M059J (cell line): ENCODE measurements around the gene CHCHD6. TPM values are rescaled to one million over a fixed set of nuclear protein-coding genes. Genes with fewer than 3 reads are reported as not detected.

Experiments
- DNase-seq: peaks from one replicate; pipeline ENCODE4 v3.0.0-alpha.2; 2012; ENCODE audit warnings: low read depth
- total RNA-seq: library from RNA; depleted of rRNA; stranded (reverse); fragments of >200 nt; shearing (Covaris generic); gene quantifications from 2 replicates; pipeline ENCODE4 v1.2.3, GENCODE V29; 2014

Gene CHCHD6
- total RNA-seq, 1 experiment from 2014 or later, result 18.7 TPM

DNA sequence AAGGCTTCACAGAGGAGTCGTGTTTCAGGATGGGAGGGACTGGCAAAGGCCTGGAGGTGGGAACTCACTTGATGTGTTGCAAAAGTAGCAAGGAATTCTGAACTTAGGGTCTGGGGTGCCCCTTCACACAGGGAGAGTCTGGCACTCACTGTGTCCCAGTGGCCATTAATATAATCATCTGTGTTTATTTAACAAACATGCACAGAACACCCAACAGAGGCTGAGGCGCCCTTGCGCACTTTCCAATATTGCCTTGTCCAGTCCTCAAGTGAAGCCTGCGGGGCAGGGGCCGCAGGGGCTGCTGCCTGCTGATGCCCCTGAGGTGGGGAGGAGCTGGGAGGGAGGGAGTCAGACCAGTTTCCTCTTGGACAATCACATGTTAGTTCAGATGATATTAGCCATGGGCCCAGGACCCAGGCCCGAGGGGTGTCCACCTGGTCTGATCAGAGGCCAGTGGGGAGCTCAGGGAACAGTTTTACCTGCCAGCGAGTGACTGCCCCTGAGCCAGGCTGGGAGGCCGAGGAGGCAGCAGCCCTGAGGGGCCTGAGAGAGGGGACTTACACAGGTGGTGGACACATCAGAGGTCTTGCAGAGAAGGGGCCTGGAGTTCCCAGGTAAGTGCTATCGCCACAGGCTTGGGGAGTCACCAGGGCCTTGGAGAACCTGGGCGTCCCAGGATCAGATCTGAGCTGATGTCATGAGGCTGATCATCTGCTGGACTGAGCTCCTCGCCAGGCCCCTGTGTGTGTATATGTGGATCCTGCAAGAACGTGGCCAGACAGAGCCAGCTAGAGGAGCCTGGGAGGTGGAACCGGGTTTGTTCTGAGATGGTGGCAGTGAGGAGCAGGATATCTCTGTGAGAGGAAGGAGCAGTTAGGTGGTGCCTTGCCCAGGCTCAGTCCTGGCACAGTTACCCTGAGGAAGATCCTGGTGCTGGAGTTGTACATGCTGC, 35.3 kb upstream of the CHCHD6 start:
- DNase-seq, result no peak

DNA sequence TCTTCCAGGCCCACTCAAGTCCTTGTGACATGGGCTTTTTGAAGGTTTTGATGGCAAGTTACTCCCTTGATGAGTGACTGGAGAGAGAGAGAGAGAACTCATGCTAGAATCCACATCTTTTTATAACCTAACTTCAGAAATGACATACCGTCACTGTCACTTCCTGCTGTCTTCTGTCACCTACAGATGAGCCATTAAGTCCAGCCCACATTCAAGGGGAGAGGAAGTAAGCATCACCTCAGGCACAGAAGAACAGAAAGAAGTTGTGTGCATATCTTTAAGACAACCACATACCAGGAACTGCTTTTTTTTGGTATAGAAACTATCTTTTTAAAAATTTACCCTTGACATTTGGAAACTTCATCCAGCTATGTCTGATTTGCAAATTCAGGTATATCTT, 32.5 kb upstream of the CHCHD6 start:
- no peak for DNase-seq

DNA sequence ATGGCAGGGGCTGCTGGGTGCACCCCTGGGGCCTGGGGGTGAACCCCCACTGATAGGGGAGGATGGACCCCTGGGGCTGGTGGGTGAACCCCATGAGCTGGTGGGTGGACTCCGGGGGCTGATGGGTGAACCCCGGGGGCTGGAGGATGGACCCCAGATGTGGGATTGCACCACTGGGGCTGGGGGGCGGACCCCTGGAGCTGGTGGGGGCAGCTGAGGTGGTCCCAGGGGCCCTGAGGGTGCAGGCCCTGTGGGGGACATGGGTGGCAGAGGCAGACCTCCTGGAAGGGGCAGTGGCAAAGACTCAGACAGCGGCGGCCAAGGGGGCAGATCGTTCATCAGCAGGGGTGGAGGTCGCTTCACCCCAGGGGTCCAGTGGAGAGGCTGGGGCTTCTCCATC, 31.7 kb upstream of the CHCHD6 start:
- no peak for DNase-seq

DNA sequence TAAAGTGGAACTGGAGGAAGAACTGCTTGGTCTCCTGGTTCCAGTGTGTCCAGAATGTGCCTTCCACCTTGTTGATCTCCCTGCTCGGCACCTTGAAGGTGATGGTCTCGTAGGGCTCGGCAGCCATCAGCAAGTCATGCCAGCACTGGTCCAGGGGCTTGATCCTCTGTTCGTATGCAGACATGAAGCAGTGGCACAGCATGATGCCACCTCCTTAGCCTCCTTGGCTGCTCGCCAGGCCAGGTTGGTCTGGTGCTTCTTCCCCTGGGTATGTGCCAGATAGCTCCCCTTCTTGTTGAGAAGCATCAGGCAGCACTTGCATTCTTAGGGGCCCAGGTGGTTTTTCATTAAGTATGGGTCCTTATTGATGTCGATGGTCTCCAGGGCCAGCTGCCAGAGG, 31.3 kb upstream of the CHCHD6 start:
- no peak for DNase-seq

DNA sequence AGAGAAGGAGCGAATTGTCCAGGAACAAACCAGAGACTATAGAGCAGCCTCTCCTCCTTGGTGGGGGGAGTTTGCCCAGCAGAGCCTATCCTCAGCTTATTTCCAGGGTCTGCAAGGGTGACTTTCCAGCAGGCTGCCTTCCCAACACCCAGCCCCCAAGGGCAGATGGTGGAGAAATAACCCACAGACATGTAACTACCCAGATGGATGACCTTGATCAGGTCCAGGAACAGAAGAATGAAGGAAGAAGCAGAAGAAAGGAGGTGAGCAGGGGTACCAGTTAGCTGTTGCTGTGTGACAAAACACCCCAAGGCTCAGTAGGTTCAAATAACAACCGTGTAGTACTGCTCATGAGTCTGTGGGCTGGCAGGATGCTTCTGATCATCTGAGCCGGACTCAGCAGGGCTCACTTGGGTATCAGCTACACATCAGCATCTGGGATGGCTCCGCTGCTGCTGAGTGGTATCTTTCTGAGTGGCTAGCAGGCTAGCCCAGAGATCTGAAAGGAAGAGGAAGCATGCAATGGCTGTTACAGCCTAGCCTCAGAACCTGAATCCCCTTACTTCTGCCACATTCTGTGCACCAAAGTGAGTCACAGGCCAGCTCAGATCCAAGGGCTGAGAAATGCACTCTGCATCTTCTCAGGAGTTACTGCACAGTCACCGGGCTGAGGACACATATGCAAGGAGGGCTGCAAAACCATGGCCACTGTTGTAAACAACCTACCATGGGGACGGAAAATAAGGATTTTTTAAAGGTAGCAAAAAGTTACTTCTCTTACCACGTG, 26.9 kb upstream of the CHCHD6 start:
- DNase-seq, result peak; percentile 46

DNA sequence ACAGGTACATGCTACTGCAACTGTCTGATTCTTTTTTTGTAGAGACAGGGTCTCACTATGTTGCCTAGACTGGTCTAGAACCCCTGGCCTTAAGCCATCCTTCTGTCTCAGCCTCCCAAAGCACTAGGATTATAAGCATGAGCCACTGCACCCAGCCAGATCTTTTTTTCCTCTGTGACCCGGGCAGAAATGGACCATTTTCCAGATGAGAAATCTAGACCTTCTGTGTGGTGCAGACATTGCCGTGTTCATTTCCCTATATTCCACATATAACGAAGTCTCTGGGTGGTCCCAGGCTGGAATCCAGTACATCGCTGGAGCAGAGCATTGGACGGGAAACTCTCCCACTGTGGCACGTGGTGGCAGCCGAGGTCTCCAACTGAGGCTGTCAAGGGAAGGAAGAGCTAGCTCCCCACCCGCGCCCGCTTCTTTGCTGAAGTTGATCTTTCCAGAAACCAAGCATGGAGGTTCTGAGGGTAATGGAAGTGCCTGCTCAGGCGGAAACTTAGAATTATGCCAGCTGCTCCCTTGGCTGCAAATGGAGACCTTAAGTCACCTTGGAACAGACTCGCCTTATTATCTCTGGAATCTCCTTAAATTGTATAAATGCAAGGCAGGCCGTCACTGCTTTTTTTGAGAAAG, 26.1 kb upstream of the CHCHD6 start:
- DNase-seq, result no peak

DNA sequence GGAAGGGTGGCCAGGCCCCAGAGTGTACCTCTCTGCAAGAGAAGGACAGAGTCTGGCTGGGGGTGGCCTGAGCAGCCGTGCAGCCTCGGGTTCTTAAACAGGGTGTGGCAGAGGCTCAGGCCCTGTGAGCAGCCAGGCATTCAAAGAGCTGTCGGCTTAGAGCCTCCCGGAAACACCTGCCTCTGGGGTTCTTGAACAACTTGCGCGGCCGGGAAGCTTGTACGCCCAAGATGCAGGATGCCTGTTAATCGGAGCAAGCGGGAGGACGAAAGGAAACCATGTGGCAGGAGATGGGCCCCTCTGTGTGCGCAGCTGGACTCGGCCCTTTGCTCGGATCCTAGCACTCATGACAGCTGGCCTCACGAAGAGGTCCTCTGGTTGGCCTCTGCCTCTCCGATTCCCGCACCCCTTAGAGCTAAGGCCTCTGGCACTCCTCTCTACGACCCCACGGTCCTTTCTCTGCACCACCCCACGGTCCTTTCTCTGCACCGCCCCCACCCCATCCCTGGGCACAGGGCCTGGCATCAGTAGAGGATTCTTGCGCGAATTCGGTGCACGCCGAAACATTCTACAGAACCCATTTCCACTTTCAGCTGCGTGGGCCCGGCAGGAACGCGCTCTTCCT, 25.2 kb upstream of the CHCHD6 start:
- no peak for DNase-seq

DNA sequence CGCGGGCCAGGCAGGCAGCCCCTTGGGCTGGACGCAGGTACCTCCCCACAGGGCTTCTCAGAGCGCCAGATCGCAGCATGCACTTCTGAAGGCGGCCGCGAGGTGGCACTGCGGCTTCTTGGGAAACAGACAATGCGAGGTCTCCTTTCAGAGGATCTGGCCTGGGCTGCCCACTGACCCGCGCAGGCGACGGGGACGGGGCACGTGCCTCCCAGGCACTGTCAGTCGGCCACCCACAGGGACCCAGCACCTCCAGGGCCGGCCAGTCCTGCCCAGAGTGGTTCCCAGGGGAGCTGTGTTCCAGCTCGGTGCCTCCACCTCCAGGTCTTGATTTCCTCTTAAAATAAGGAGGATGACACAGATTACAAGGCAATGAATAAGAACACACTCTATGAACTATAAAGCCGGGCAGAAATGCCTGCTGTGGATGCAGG, 24.7 kb upstream of the CHCHD6 start:
- DNase-seq, result peak; percentile 72

DNA sequence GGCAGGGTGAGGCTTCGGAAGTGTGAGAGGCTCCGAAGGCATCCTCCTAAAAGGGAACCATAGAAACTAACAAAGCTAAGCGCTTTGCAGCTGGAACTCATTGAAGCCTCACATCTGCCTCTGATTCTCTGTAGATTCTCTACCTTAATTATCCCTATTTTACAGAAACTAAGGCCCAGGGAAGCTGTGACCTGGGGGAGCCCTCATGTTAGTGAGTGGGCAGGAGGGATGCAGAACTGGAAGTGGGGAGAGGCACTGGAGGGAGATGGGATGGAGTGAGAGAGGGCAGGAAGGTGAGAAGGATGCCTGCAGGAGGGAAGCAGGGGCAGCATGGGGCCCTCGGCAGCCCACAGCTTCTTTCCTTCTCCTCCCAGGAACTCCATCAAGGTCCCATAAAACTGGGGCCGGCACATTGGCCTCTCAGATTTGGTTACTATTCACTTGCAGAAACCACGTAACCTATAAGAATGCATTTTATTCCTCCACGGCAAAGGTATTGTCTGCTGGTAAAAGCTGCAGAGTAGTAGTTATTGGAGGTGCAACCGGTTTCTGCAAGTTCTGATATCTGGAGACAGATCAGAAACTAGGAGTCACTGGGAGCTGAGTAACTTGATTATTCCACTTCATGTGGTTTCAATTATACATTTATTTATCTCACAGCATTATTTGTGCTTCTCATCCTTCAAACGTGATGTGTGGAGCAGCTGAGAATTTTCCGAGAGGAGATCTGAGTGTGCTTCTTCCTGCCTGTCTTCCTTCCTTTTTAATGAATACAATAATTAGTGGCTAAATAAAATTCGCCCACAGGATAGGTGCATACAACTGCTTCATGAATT, 24.0 kb upstream of the CHCHD6 start:
- no peak for DNase-seq

DNA sequence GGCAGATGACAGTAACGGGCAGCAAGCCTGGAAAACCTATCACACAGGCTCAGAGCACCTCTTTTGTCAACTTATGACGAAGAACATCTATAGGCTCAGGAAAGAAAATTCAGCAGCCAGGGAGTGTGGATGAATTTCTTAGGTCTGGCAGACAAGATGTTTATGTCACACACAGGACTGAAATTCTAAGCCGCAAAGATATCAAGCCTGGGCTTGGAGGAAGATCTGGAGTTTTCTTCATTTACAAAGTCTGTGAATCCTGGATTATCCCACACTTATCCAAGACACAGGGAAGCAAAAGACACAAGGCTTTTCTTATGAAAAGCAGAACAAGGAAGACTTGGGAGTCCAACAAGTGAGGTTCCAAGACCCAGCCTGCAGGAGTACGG, 23.4 kb upstream of the CHCHD6 start:
- no peak for DNase-seq

DNA sequence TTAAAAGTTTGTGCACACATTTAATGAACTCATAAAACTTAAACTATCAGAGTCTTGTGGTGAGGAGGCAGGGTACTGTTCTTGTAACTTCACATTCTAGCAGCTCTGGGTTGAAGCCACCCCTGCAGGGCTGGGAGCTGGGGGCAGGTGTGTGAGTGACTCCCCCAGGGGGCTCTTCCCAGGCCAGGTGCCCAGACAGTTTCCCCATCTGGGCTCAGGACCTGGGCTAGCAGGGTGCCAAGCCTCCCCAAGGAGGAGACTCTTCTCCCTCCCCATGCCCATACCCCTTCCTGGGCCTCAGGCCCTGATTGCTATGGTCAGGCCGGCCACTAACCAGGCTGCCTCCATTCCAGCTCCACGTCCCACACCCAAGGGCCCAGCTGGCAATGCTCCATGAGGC, 22.0 kb upstream of the CHCHD6 start:
- DNase-seq, result no peak

DNA sequence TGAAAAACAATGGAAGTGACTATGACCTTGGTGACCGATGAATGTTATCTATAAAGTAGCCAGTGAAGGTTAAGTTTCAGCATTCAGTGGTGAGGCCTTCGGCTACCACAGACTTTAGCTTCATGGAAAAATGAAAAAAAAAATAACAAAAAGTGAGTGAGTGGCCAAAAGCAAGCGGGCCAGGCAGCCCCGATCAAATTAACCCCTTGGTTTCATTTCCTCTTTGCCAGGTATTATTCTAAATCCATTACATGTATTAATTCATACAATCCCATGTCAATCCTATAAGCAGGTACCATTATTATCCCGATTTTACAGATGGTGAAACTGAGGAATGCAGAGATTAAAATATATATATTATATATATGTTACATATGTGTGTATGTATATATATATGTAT, 21.0 kb upstream of the CHCHD6 start:
- no peak for DNase-seq

DNA sequence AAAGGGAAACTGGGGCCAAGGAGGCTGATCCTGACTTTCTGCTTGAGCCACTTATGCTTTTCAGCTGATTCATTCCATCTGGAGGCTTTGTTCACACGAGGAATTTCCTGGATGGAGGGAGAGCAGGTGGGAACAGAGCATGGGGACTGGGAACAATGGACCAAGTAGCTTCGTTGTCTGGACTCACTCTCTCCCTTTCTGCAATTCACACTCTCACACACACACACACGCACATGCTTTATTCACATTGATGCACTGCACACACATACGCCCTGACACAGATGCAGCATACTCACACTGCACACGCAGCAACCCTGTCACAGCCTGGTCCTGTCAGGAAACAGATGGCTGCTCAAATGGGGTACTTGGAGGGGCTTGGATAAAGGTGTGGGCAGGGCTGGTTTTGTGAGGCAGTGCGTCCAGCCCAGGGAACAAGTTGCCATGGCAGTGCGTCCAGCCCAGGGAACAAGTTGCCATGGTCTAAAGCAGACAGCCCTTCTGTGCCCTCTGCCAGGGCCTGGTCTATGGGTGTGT, 19.8 kb upstream of the CHCHD6 start:
- no peak for DNase-seq

DNA sequence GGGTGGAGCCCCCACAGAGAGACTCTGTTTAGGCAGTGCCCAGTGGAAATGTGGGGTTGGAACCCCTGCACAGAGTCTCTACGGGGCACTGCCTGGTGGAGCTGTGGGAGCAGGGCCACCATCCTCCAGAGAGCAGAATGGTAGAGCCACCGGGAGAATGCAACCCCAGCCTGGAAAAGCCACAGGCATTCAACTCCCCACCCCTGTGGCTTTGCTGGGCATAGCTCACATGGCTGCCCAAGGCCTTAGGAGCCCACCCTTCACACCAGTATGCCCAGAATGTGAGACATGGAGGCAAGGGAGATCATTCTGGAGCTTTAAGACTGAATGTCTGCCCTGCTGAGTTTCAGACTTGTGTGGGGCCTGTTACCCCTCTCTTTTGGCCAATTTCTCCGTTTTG, 19.0 kb upstream of the CHCHD6 start:
- DNase-seq, result peak; percentile 56

DNA sequence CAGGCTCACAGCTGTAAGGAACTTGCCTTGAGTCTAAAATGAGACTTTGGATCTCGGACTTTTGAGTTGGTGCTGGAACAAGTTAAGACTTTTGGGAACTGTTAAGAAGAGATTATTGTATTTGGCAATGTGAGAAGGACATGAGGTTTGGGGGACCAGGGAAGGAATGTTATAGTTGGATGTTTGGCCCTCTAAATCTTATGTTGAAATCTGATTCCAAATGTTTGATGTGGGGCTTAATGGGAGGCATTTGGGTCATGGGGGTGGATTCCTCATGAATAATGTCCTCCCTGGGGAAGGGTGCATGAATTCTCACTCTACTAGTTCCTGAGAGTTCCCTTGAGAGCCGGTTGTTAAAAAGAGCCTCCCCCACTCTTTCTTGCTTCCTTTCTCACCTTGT, 18.5 kb upstream of the CHCHD6 start:
- no peak for DNase-seq

DNA sequence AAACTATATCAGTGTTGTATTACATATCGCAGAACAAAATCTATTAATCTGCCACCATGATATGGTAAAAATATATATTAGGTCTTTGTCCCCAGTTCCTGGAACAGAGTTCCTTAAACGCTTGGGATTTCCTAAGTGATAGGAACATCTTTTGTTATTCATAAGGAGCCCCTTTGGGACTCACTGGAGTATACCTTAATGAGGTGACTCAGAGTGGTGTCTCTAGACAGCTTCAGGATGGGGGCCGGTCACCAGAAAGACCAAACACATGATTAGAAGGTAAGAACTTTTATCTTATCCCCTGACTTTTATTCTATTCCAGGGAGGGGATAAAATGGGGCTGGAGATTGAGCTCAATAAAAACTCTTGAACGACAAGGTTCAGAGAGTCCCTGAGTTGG, 12.3 kb upstream of the CHCHD6 start:
- DNase-seq, result no peak

DNA sequence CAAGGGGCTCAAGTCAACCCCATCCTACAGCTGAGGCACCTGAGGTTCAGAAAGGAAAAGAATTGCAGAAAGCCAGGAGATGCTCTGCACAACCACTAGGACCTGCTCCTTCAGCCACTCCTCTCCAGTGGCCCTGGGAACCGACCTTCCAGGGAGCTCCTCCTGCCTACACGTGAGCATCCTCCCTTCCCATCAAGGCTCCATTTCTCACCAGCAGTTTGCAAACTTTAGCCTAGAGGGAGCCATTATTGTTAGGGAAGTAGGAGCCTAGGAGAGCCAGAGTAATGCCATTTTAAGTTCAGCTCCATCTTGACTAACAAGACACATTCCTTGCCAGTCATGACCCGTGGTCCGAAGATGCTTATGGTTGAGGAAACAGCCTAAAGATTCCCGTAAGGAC, 11.2 kb upstream of the CHCHD6 start:
- DNase-seq, result no peak

DNA sequence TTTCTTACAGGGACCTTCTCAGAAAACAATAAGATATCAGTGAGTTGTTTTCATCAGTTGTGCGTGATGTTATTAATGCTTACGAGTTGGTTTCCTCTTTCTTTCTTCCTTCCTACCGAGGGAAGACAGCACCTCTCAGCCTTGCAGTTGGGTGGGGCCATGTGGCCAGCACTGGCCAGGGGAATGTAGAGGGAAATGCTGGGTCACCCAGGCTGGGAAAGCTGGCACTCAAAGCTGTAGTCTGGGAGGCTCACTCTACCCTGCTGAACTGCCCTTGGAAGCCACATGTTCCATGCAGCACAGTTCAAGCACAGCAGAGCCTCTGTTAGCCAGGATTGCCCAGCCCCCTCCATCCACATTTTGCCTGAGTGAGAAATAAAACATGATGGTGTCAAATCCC, 10.1 kb upstream of the CHCHD6 start:
- DNase-seq, result no peak

DNA sequence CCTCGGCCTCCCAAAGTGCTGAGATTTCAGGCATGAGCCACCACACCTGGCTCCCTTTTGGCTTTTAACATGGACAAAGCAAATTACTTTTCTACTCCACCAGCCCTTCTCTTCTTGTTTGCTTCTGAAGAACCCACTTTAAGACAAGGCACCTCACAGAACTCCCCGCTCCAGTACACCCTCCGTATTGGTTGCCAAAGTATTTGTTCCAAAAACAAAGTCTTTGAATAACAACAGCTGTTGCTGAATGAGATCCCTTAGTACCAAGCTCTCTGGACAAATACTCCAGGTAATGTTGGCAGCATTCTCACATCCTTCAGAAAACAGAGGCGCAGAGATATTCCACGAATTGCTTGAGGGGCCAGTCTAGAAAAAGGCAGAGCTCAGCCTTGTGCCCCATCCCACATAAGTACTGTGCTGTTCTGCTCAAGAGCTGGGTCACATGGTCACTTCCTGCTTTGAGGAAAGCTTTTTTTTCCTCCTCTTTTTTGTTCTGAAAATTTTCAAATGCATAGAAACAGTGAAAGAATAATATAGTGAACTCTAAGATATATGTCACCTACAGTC, 7.3 kb upstream of the CHCHD6 start:
- no peak for DNase-seq

DNA sequence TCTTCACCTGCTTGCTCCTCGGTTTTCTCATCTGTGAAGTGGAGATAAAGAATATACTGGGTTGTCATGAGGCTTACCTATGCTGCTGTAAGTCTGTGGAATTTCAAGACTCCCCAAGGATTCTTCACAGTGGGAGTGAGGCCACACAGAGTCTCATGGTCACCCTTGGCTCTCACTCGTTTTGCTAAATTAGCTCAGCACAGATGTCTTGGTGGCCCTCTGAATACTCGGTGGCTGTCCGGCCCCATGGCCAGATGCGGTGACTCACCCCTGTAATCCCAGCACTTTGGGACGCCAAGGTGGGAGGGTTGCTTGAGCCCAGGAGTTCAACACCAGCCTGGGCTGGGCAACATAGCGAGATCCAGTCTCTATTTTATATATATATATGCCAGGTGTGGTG, 5.0 kb upstream of the CHCHD6 start:
- no peak for DNase-seq
